Spinal cord (tissue), 10 donors: ENCODE results near the gene SCART1. TPM values are rescaled to one million over a fixed set of nuclear protein-coding genes. Genes with fewer than 3 reads are reported as not detected.
A peak's percentile ranks its signal among the peaks of the same experiment; 100 is the strongest.
"Not testable (repeated sequence)": the region's sequence is repeated elsewhere in the genome, so short reads cannot be mapped to it uniquely, and the experiment has no call there.

Source experiments
- DNase-seq, 6 donors: peaks; one replicate each; pipeline versions ENCODE4 v3.0.0 to v3.0.0-alpha.2; 2013 to 2015; ENCODE audit warnings: low spot score in 6 of 6, low read depth in 4 of 6
- H3K27ac ChIP-seq: one replicate; pipeline ENCODE4 v1.5.1; 2013; ENCODE audit warnings: low read depth, low read length, control low read depth
- H3K27me3 ChIP-seq: one replicate; pipeline ENCODE4 v1.6.1; 2013; ENCODE audit warnings: low read length; ENCODE audit not compliant: control insufficient read depth, insufficient read depth
- H3K36me3 ChIP-seq: one replicate; pipeline ENCODE4 v1.6.1; 2013; ENCODE audit warnings: low read length; ENCODE audit not compliant: control insufficient read depth, insufficient read depth
- H3K4me1 ChIP-seq: one replicate; pipeline ENCODE4 v1.6.1; 2013; ENCODE audit warnings: low read length; ENCODE audit not compliant: control insufficient read depth, insufficient read depth
- H3K4me3 ChIP-seq: one replicate; pipeline ENCODE4 v1.5.1; 2013; ENCODE audit warnings: low read depth, low read length, control low read depth
- H3K9me3 ChIP-seq: one replicate; pipeline ENCODE4 v1.6.1; 2013; ENCODE audit warnings: low read length; ENCODE audit not compliant: control insufficient read depth, insufficient read depth
- WGBS: methylation state at CpG from one replicate; pipeline ENCODE4 v1.1.5; 2013; ENCODE audit warnings: missing lambda C conversion rate; ENCODE audit not compliant: insufficient coverage; 5-methylcytosine and 5-hydroxymethylcytosine counted together
- polyA plus RNA-seq, 2 donors: library from polyadenylated mRNA; unstranded; fragments of 120-200 nt; gene quantifications; one replicate each; pipeline ENCODE4 v1.2.1, GENCODE V29; 2013; ENCODE audit not compliant: insufficient read length in 2 of 2
- total RNA-seq, 2 donors: library from RNA; depleted of rRNA in 1 of 2; stranded (reverse); fragments of 120-200 nt in 1 of 2; fragments of >200 nt in 1 of 2; gene quantifications; one replicate each; pipeline versions ENCODE4 v1.2.3 to v1.2.4, GENCODE V29; 2013 to 2014
- donor health status: healthy.

The SCART1 gene
- total and polyA plus RNA-seq, 4 donors = 1.7 to 2.9 (median 2.3) TPM

DNA sequence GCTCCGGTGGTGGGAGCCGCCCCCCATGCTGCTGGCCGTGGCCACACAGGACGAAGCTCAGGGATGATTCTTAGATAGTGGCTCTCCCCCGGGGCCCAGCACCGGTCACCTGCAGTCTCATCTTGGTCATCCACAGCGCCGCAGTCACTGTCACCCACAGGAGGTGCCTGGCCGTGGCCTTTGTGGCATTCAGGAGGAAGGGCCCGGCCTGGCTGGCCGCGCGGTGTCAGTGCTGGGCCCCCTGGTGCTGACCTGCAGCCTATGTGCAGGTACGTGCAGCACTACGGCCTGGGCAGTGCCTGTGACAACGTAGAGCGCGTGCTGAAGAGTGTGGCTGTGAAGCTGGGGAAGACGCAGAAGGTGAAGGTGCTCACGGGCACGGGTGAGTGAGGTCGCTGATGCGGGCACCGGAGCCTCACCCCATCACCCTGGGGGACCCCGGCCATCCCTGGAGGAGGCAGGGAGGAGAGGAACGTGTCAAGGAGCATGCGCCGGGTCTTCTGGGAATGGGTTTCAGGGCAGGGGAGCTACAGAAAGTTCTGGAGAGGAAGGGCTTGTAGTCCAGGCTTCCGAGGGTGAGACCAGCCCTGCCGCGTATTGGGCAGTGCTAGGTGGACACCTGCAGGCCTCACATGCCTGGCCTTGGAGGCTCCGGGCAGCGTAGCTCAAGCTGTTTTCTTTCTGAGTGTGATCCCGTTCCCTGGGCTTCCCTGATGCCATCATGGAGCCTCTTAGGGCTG is 34.4 kb upstream of the SCART1 start:
- Histone ChIP-seq H3K27ac (no peak overlapping the region), H3K9me3 (no peaks in the 10 kb centered on the region), H3K36me3 (peaks cover 64% of the 10 kb centered on the region), H3K27me3 (peaks cover 4% of the 10 kb centered on the region), H3K4me3 (no peak overlapping the region), H3K4me1 (peaks cover 3% of the 10 kb centered on the region)
- no peak for DNase-seq
- 97% methylated on average over 34 of the region's 34 CpGs for whole genome bisulfite sequencing

DNA sequence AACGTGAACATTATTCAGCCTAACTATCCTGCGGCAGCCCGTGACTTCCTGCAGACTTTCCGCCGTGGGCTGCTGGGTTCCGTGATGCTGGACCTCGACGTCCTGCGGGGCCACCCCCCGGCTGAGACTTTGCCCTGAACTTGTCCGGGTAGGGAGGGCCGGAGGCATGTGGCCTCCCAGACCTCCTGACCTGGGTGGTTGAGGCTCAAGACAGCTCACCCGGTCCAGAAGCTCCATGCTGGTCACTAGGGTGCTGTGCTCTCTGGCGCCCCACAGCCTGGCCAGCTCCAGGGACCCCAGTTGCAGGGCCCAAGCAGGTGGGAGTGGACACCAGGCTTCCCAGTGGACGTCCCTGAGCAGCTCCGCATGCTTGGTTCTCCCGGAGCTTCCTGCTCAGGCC is 33.7 kb upstream of the SCART1 start:
- H3K27ac ChIP-seq = no peak overlapping the region
- peaks cover 3% of the 10 kb centered on the region for H3K4me1 ChIP-seq
- no peak overlapping the region for H3K4me3 ChIP-seq
- H3K9me3 ChIP-seq = no peaks in the 10 kb centered on the region
- peaks cover 4% of the 10 kb centered on the region for H3K27me3 ChIP-seq
- peaks cover 62% of the 10 kb centered on the region for H3K36me3 ChIP-seq
- DNase-seq = no peak
- 90% methylated on average over 16 of the region's 17 CpGs for WGBS

DNA sequence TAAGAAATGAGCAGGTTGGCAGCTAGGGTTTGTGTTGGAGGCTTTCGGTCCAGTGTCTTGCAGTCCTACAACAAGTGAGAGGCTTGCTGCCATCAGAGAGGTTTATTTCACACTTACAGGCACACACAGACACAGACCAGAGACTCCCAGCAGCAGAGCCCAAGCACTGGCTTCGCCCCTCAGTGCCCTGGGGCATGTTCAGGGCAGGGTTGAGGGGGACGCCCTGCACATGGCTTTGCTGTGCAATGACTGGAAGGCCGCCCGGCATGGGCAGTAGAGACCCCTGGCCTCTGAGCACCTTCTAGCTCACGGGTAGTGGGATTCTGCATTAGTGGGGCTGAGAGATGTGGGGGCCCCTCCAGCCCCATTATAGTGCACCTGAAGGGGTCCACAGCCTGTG is 33.2 kb upstream of the SCART1 start:
- Histone ChIP-seq H3K27ac (no peak overlapping the region), H3K4me3 (no peak overlapping the region), H3K36me3 (peaks cover 56% of the 10 kb centered on the region), H3K9me3 (no peaks in the 10 kb centered on the region), H3K4me1 (peaks cover 3% of the 10 kb centered on the region), H3K27me3 (peaks cover 4% of the 10 kb centered on the region)
- DNase-seq = no peak
- 95% methylated on average over 4 of the region's 6 CpGs for WGBS

DNA sequence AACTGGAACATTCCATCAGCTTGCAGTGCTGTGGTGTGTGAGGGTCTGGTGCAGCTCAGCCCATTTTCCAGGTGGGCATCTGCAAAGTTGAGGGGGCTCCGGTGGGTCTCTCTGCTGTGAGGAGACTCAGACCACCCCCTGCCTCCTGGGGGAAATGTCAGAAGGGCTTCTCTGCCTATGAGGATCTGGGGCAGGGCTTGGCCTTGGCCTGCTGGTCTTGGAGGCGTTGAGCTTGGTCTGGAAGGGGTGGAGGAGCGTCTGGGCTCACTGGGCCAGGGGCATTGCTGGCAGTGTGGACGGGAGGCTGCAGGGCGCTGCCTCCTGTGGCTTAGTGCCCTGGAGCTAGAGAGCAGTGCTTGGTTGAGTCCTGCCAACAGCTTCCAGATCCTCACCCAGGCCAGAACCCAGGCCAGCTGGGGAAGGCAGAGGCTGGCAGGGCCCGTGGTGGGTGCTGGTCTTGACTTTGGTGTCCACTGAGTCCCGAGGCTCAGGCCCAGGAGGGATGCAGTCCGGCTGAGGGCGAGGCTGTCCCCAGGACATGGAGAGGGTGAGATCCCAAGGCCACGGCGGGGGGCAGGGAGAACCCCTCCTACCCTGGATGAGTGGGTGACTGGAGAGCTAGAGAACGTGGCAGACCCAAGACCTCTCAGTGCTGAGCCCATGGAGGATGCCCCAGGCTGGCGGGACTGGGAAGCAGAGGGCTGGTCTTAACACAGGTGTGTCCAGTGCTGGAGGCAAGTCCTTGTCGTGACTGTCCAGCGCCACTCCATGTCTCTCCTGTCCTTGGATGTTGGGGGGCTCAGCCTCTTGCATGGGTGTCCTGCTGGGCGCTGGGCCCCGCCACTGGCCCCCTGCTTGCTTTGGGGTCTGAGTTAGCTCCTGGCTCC is 32.2 kb upstream of the SCART1 start:
- H3K27me3 ChIP-seq = peaks cover 4% of the 10 kb centered on the region
- DNase-seq = no peak
- H3K4me3 ChIP-seq = no peak overlapping the region
- H3K27ac ChIP-seq = no peak overlapping the region
- WGBS = 85% methylated on average over 12 of the region's 17 CpGs
- peaks cover 3% of the 10 kb centered on the region for H3K4me1 ChIP-seq
- peaks cover 52% of the 10 kb centered on the region for H3K36me3 ChIP-seq
- no peaks in the 10 kb centered on the region for H3K9me3 ChIP-seq

DNA sequence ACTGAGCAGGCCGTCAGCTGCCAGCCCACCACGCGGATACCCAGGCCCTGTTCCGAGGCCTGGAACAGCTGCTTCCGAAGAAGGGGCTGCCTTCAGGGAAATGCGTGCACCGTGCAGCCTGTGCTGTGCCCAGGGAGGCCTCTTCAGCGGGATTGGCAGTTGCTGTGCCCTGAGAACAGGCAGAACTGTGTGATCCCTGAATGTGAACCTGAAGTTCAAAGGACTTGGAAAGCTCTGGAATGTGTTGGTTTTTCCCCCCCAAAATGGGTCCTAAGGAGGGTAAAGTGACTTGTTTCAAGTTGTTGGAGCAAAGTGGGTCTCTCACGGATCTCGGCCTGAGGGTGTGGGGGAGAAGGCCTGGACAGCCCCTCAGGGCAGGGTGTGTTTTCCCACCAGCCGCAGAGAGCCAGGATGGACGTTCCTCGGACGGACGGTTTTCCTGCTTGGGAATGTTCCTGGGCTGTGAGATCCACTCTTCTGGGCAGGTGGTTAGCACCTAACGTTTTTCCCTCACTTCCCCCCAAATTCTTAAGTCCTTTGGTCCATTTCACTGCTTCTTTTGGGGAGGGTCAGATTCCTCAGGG is 31.4 kb upstream of the SCART1 start:
- no peaks in the 10 kb centered on the region for H3K9me3 ChIP-seq
- H3K36me3 ChIP-seq = peaks cover 52% of the 10 kb centered on the region
- H3K4me3 ChIP-seq = no peak overlapping the region
- WGBS = 64% methylated on average over 10 of the region's 16 CpGs
- peaks cover 3% of the 10 kb centered on the region for H3K4me1 ChIP-seq
- H3K27me3 ChIP-seq = peaks cover 4% of the 10 kb centered on the region
- no peak for DNase-seq
- no peak overlapping the region for H3K27ac ChIP-seq

GRCh38 chr10:133422807-133423771 is 30.7 kb upstream of the SCART1 start:
- peaks cover 3% of the 10 kb centered on the region for H3K4me1 ChIP-seq
- no peak overlapping the region for H3K4me3 ChIP-seq
- peak in 3 of 6 donors; percentile 6 to 51 (median 34) for DNase-seq
- H3K36me3 ChIP-seq = peaks cover 49% of the 10 kb centered on the region
- peaks cover 4% of the 10 kb centered on the region for H3K27me3 ChIP-seq
- no peak overlapping the region for H3K27ac ChIP-seq
- H3K9me3 ChIP-seq = no peaks in the 10 kb centered on the region
- WGBS = 15% methylated on average over 88 of the region's 88 CpGs

DNA sequence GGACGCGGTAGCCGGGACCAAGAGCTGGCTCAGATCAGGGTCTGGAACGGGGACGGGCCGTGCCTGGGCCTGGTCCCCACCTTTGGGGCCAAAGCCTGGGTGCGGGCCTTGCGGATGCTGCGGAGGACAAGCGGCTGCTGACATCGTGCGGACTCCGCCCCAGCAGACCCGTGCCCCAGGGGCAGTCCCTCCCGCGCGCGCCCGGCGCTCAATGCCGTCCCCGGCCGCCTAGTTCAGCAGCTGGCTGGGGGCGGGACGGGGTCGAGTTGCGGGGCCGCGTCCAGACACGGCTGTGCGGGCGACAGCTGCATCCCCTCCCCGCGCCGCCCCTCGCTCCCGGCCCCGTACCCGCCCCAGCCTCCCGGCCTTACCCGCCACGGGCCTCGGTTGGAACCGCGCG is 29.6 kb upstream of the SCART1 start:
- H3K27me3 ChIP-seq, H3K27ac ChIP-seq, H3K9me3 ChIP-seq, H3K4me3 ChIP-seq, H3K4me1 ChIP-seq: not testable (repeated sequence)
- peak in 2 of 6 donors; percentile 8 to 35 for DNase-seq
- WGBS = no CpG with 5 or more reads among the region's 46 CpGs
- peaks cover 39% of the 10 kb centered on the region for H3K36me3 ChIP-seq

DNA sequence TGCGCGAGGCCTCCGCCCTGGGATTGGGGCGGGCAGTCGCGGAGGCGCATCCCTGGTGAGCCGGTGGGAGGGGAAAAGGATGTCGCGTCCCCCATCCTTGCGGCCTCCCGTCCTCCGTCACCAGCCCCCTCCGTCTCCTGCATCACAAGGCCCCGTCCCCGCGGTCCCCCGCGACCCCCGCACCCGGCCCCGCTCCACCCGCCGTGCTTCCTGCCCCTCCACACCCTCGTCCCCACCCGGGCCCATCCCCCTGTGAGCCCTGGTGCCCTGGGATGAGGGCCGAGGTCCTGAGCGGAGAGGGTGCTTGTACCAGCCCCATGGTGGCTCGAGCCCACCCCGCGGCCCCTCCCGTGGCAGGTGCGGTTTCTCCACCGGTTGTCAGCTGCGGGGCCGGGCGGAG is 29.1 kb upstream of the SCART1 start, which contains the start of gene SPRN:
Gene SPRN, minus strand, starts transcription at position 25 of the 400 bp plus-strand sequence. CDS start 944 bp downstream, outside the sequence.
- H3K4me3 ChIP-seq, H3K27me3 ChIP-seq, H3K27ac ChIP-seq, H3K4me1 ChIP-seq, H3K9me3 ChIP-seq, DNase-seq: not testable (repeated sequence)
- peaks cover 34% of the 10 kb centered on the region for H3K36me3 ChIP-seq
- no CpG with 5 or more reads among the region's 37 CpGs for WGBS

GRCh38 chr10:133429571-133429970 is 24.2 kb upstream of the SCART1 start:
- H3K27me3 ChIP-seq, DNase-seq, H3K9me3 ChIP-seq, H3K27ac ChIP-seq, H3K36me3 ChIP-seq, H3K4me1 ChIP-seq, H3K4me3 ChIP-seq: not testable (repeated sequence)
- no CpG with 5 or more reads among the region's 4 CpGs for WGBS
